Loucy (cell line): ENCODE data around the gene RBMS3.

Experiments
- H2AFZ ChIP-seq: fragments of 200-600 bp; sonication (generic); 2 replicates; pipeline ENCODE4 v1.6.0; 2016; ENCODE audit warnings: antibody characterized with exemption, mild to moderate bottlenecking, low read length, moderate library complexity
- H3F3A ChIP-seq: fragments of 200-600 bp; 2 replicates; pipeline ENCODE4 v1.6.0; 2016; ENCODE audit warnings: antibody characterized with exemption, low read depth, mild to moderate bottlenecking
- H3K27me3 ChIP-seq: fragments of 200-600 bp; sonication (generic); 2 replicates; pipeline ENCODE4 v1.6.1; 2014; ENCODE audit warnings: low read length, mild to moderate bottlenecking; ENCODE audit not compliant: insufficient read depth, poor library complexity, severe bottlenecking
- H3K36me3 ChIP-seq: fragments of 200-600 bp; sonication (generic); 2 replicates; pipeline ENCODE4 v1.6.1; 2016; ENCODE audit warnings: low read length; ENCODE audit not compliant: insufficient read depth
- H3K4me1 ChIP-seq: fragments of 200-600 bp; sonication (generic); 2 replicates; pipeline ENCODE4 v1.5.1; 2014; ENCODE audit warnings: low read length, mild to moderate bottlenecking; ENCODE audit not compliant: insufficient read depth, poor library complexity, severe bottlenecking
- H3K4me2 ChIP-seq: fragments of 200-600 bp; sonication (generic); 2 replicates; pipeline ENCODE4 v1.6.0; 2014; ENCODE audit warnings: antibody characterized with exemption, low read length, low read depth, mild to moderate bottlenecking; ENCODE audit not compliant: poor library complexity, severe bottlenecking
- H3K4me3 ChIP-seq: fragments of 200-600 bp; sonication (generic); 2 replicates; pipeline ENCODE4 v1.5.1; 2014; ENCODE audit warnings: low read length, mild to moderate bottlenecking, mixed read lengths; ENCODE audit not compliant: poor library complexity, severe bottlenecking
- H3K79me2 ChIP-seq: fragments of 200-600 bp; sonication (generic); 2 replicates; pipeline ENCODE4 v1.6.1; 2014; ENCODE audit warnings: low read length; ENCODE audit not compliant: insufficient read depth
- H3K9ac ChIP-seq: fragments of 200-600 bp; sonication (generic); 2 replicates; pipeline ENCODE4 v1.6.0; 2014; ENCODE audit warnings: mild to moderate bottlenecking, low read depth, low read length, moderate library complexity; ENCODE audit not compliant: poor library complexity, severe bottlenecking
- H3K9me2 ChIP-seq: fragments of 200-600 bp; sonication (generic); replicated peaks from 2 replicates; pipeline ENCODE4 v1.6.1; 2016; ENCODE audit warnings: low read depth, low read length, mixed read lengths
- H3K9me3 ChIP-seq: fragments of 200-600 bp; sonication (generic); 2 replicates; pipeline ENCODE4 v1.6.1; 2014; ENCODE audit warnings: mild to moderate bottlenecking, antibody characterized with exemption, low read length, low read depth; ENCODE audit not compliant: insufficient read depth
- H4K20me1 ChIP-seq: fragments of 200-600 bp; sonication (generic); 2 replicates; pipeline ENCODE4 v1.6.0; 2014; ENCODE audit warnings: antibody characterized with exemption, low read length, mild to moderate bottlenecking; ENCODE audit not compliant: insufficient read depth, poor library complexity, severe bottlenecking
- EZH2phosphoT487 ChIP-seq: fragments of 200-600 bp; IDR thresholded peaks from 2 replicates; pipeline ENCODE4 v1.6.1; 2018; ENCODE audit warnings: antibody characterized with exemption, mild to moderate bottlenecking, moderate library complexity, borderline replicate concordance
- TF ChIP-seq, protein P1 (sequence below): fragments of 200-600 bp; sonication (generic); conservative IDR thresholded peaks from 2 replicates; pipeline ENCODE4 v1.5.1; 2014; ENCODE audit warnings: mild to moderate bottlenecking, antibody characterized with exemption, low read length

RBMS3 gene

DNA sequence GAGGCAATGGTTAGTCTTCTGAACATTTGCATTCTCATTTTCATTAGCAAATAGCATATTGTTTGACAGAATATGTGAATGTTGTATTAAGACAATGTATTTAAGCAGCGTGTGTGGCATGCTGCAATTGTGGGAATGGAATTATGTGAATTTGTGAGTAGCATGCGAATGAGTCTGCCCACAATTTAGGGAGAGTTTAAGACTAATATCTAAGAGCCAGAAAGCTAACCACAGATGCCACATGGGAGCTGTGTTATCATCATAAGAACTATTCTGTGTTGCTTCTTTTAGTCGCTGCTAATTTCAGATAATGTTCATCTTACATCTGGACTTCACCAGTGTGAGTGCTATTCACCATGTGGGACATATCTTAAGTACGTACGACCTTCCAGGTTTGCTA lies 494.5 kb downstream of the RBMS3 start:
- Histone ChIP-seq H3K36me3 (no peaks in the 10 kb centered on the region), H3K9me2 (no peaks in the 10 kb centered on the region), H3K9ac (no peak overlapping the region), H3K4me2 (no peak overlapping the region), H3F3A (no peaks in the 10 kb centered on the region), H2AFZ (no peak overlapping the region), H3K27me3 (no peaks in the 10 kb centered on the region), H4K20me1 (no peaks in the 10 kb centered on the region), H3K4me3 (no peak overlapping the region), H3K79me2 (no peaks in the 10 kb centered on the region), H3K9me3 (no peaks in the 10 kb centered on the region), H3K4me1 (no peaks in the 10 kb centered on the region)
- no peak for TF ChIP-seq EZH2phosphoT487
- TF ChIP-seq, protein P1, sequence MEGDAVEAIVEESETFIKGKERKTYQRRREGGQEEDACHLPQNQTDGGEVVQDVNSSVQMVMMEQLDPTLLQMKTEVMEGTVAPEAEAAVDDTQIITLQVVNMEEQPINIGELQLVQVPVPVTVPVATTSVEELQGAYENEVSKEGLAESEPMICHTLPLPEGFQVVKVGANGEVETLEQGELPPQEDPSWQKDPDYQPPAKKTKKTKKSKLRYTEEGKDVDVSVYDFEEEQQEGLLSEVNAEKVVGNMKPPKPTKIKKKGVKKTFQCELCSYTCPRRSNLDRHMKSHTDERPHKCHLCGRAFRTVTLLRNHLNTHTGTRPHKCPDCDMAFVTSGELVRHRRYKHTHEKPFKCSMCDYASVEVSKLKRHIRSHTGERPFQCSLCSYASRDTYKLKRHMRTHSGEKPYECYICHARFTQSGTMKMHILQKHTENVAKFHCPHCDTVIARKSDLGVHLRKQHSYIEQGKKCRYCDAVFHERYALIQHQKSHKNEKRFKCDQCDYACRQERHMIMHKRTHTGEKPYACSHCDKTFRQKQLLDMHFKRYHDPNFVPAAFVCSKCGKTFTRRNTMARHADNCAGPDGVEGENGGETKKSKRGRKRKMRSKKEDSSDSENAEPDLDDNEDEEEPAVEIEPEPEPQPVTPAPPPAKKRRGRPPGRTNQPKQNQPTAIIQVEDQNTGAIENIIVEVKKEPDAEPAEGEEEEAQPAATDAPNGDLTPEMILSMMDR, result no peak

DNA sequence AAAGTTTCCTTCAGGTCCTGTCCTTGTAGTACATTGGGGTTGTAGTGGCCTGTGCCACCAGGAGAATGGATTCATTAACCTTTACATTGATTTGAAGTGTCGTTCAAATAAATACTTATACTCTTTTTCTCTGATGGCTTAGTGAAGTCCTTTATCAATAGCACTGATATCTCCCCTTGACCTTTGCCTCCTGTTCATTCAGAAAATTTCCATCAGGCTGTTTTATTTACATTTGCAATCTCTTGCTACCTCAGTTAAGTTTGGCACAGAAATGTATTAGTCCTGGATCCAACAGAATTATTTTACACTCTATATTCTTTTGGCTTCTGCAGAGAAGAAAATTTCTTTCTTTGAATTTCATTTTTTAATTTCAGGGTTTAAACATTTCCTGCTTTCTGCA lies 497.0 kb downstream of the RBMS3 start:
- Histone ChIP-seq H3K36me3 (no peaks in the 10 kb centered on the region), H3F3A (no peaks in the 10 kb centered on the region), H3K9ac (no peak overlapping the region), H3K9me3 (no peaks in the 10 kb centered on the region), H2AFZ (no peak overlapping the region), H4K20me1 (no peaks in the 10 kb centered on the region), H3K27me3 (no peaks in the 10 kb centered on the region), H3K4me1 (no peaks in the 10 kb centered on the region), H3K9me2 (no peaks in the 10 kb centered on the region), H3K79me2 (no peaks in the 10 kb centered on the region), H3K4me3 (no peak overlapping the region), H3K4me2 (no peak overlapping the region)
- TF ChIP-seq EZH2phosphoT487, result no peak
- TF ChIP-seq, protein P1, result no peak

DNA sequence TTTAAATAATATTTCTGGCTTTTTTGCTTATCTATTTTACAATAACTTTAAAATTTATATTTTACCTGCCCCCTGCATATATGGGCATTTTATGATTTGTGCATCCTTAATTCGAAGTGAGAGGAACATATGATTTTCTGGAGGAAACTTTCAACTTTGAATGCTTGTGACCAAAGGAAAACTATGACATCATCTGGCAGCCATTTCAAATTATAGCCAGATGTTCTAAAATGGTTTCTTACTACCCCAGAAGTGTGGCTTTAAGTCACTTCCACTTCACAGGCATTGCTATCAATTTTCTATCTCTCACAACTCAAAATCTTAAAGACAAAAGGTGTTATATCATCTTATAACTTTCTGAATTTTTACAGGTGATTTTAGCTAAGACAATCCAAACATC lies 508.8 kb downstream of the RBMS3 start:
- Histone ChIP-seq H3K4me3 (no peak overlapping the region), H3K4me1 (no peaks in the 10 kb centered on the region), H2AFZ (no peak overlapping the region), H3K4me2 (no peak overlapping the region), H3K9me2 (no peaks in the 10 kb centered on the region), H3K9me3 (no peaks in the 10 kb centered on the region), H3F3A (no peaks in the 10 kb centered on the region), H4K20me1 (no peaks in the 10 kb centered on the region), H3K79me2 (no peaks in the 10 kb centered on the region), H3K27me3 (no peaks in the 10 kb centered on the region), H3K9ac (no peak overlapping the region), H3K36me3 (no peaks in the 10 kb centered on the region)
- TF ChIP-seq, protein P1, result no peak
- TF ChIP-seq EZH2phosphoT487, result no peak
